Measurements from ENCODE around the gene IL3RA. TPM values are rescaled to one million over a fixed set of nuclear protein-coding genes. Genes with fewer than 3 reads are reported as not detected.
"Not testable (repeated sequence)": the region's sequence is repeated elsewhere in the genome, so short reads cannot be mapped to it uniquely, and the experiment has no call there.

The IL3RA gene
- total RNA-seq, 1 donor: 0.09 TPM

GRCh38 chrX:1300449-1300848 lies 36.1 kb upstream of the IL3RA start:
- no peak for DNase-seq (ENCODE audit: low read depth)
- TF ChIP-seq CTCF (IDR thresholded peaks at IDR 0.05; ENCODE audit: insufficient read depth, low read length): no peak
- no peak overlapping the region for H3K4me3 ChIP-seq (ENCODE audit: low read depth, low read length)

GRCh38 chrX:1305411-1305810 lies 31.2 kb upstream of the IL3RA start:
- H3K4me3 ChIP-seq (ENCODE audit: low read depth, low read length): no peak overlapping the region
- no peak for TF ChIP-seq CTCF (IDR thresholded peaks at IDR 0.05; ENCODE audit: insufficient read depth, low read length)
- DNase-seq (ENCODE audit: low read depth): no peak

GRCh38 chrX:1306909-1307625 lies 29.5 kb upstream of the IL3RA start:
- TF ChIP-seq CTCF (IDR thresholded peaks at IDR 0.05; ENCODE audit: insufficient read depth, low read length): no peak
- DNase-seq (ENCODE audit: low read depth): no peak
- no peak overlapping the region for H3K4me3 ChIP-seq (ENCODE audit: low read depth, low read length)

- H3K4me3 ChIP-seq (ENCODE audit: low read depth, low read length): no peak overlapping the region
- no peak for DNase-seq (ENCODE audit: low read depth)
- TF ChIP-seq CTCF (IDR thresholded peaks at IDR 0.05; ENCODE audit: insufficient read depth, low read length): no peak
Observed at GRCh38 chrX:1307626-1308340, 28.8 kb upstream of the IL3RA start.

GRCh38 chrX:1308476-1308875 lies 28.1 kb upstream of the IL3RA start:
- no peak for TF ChIP-seq CTCF (IDR thresholded peaks at IDR 0.05; ENCODE audit: insufficient read depth, low read length)
- no peak overlapping the region for H3K4me3 ChIP-seq (ENCODE audit: low read depth, low read length)
- no peak for DNase-seq (ENCODE audit: low read depth)

GRCh38 chrX:1308917-1309316 lies 27.7 kb upstream of the IL3RA start:
- not testable (repeated sequence) for DNase-seq (ENCODE audit: low read depth); H3K4me3 ChIP-seq (ENCODE audit: low read depth, low read length)

GRCh38 chrX:1313788-1314187 lies 22.8 kb upstream of the IL3RA start:
- no peak for DNase-seq (ENCODE audit: low read depth)
- H3K4me3 ChIP-seq (ENCODE audit: low read depth, low read length): no peak overlapping the region
- no peak for TF ChIP-seq CTCF (IDR thresholded peaks at IDR 0.05; ENCODE audit: insufficient read depth, low read length)
